ENCODE measurements around the gene ADCY6.

The ADCY6 gene

DNA sequence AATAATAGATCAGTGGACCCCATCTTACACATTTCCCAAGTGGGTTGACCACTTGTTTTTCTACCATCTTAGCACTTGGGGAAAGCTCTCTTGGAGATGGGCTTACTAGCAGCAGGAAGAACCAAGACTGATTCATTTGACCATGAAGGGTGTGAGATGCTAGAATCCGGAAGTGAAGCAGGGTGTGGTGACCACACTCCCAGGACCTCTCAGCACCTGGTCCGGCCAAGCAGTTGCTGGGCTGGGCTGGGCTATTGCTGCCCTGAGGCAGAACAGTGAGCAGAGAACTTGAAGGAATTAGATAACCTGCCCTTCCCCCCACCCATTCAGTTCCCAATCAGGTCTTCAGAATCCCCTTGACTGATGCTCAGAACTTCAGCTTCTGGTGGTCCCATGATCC, 24.4 kb downstream of the ADCY6 start:
- Histone ChIP-seq H3K9me3 (no peaks in the 10 kb centered on the region), H3K4me1 (ENCODE audit: control insufficient read depth in 1 of 2, insufficient read depth in 1 of 2, low read depth in 1 of 2, low read length in 1 of 2) (peaks cover 0 to 6% of the 10 kb centered on the region in 2 experiments), H3K4me3 (ENCODE audit: low read depth in 1 of 2, low read length in 1 of 2) (no peak overlapping the region), H3K27me3 (peaks cover 6% of the 10 kb centered on the region), H3K36me3 (no peaks in the 10 kb centered on the region), H3K27ac (no peak overlapping the region)
- TF ChIP-seq, protein P1, sequence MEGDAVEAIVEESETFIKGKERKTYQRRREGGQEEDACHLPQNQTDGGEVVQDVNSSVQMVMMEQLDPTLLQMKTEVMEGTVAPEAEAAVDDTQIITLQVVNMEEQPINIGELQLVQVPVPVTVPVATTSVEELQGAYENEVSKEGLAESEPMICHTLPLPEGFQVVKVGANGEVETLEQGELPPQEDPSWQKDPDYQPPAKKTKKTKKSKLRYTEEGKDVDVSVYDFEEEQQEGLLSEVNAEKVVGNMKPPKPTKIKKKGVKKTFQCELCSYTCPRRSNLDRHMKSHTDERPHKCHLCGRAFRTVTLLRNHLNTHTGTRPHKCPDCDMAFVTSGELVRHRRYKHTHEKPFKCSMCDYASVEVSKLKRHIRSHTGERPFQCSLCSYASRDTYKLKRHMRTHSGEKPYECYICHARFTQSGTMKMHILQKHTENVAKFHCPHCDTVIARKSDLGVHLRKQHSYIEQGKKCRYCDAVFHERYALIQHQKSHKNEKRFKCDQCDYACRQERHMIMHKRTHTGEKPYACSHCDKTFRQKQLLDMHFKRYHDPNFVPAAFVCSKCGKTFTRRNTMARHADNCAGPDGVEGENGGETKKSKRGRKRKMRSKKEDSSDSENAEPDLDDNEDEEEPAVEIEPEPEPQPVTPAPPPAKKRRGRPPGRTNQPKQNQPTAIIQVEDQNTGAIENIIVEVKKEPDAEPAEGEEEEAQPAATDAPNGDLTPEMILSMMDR (IDR thresholded peaks at IDR 0.05) = no peak

DNA sequence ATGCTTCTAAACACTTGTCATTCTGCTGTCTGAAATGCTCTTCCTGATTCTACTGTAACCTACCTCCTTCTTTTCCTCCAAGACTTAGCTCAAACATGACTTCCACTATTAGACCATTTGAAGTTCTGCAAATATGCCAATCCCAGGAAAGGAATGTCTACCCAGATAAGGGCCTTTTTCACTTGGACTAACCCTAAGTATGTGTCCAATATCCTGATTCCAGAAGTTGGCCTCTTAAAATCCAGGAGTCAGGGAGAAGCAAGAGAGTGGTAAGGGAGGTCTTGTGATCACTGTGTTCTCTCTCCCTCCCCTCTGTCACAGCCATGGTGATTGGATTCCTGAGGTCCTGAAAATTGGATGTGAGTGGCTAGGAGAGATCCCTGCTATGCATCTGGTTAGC, 30.2 kb downstream of the ADCY6 start:
- Histone ChIP-seq H3K27ac (no peak overlapping the region), H3K27me3 (peaks cover 6% of the 10 kb centered on the region), H3K36me3 (no peaks in the 10 kb centered on the region), H3K9me3 (no peaks in the 10 kb centered on the region), H3K4me1 (ENCODE audit: control insufficient read depth in 1 of 2, insufficient read depth in 1 of 2, low read depth in 1 of 2, low read length in 1 of 2) (no peaks in the 10 kb centered on the region), H3K4me3 (ENCODE audit: low read depth in 1 of 2, low read length in 1 of 2) (no peak overlapping the region)
- TF ChIP-seq, protein P1 (IDR thresholded peaks at IDR 0.05) = no peak

DNA sequence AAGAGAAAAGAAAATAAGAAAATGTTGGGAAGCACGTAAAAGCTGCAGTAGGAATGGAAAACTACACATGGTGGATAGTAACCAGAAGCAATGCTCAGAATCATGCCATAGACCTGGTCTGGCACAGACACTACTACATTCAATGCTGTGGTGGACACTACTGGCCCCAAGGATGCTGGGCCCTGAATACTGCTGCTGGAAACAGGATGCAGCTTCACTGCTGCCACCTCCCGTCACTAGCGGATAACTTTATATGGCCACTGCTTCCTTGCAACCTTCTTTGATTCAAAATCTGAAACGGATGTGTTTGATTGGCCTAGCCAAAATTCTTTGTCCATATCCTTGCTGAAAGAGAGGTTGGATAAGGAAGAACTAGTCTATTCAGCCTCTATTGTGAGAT, 30.7 kb downstream of the ADCY6 start:
- H3K9me3 ChIP-seq = no peaks in the 10 kb centered on the region
- H3K27ac ChIP-seq = no peak overlapping the region
- H3K36me3 ChIP-seq = no peaks in the 10 kb centered on the region
- H3K27me3 ChIP-seq = peaks cover 5% of the 10 kb centered on the region
- H3K4me3 ChIP-seq (ENCODE audit: low read depth in 1 of 2, low read length in 1 of 2) = no peak overlapping the region
- H3K4me1 ChIP-seq (ENCODE audit: control insufficient read depth in 1 of 2, insufficient read depth in 1 of 2, low read depth in 1 of 2, low read length in 1 of 2) = no peaks in the 10 kb centered on the region
- TF ChIP-seq, protein P1 (IDR thresholded peaks at IDR 0.05) = no peak

DNA sequence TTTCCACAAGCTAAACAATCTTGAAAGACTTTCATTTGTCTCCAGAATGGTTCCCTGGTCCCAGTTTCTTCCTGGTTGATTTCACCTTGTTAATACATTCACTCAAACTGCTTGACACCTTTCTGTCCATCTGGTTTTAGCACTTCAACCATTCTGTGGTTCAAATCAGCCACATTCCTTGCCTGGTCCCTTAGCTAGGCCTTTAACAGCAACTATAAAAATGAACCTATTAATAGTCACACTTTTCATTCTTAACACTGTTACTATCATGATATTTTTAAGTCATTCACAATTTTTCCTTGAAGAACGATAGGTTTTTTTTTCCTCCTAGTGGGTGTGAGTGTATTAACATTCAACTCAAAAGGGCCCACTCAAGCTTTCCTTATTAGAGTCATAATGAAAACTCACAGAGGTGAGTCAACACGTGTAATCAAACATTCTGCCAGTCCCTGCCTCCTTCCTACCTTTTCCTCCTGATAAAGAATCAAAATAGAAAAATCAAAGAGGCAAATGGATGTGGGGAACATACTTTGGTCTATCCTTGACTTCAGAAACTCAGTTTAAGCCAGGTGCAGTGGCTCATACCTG, 38.0 kb downstream of the ADCY6 start:
- TF ChIP-seq, protein P1 (IDR thresholded peaks at IDR 0.05) = no peak
- H3K27me3 ChIP-seq = no peaks in the 10 kb centered on the region
- no peak overlapping the region for H3K27ac ChIP-seq
- H3K4me3 ChIP-seq (ENCODE audit: low read depth in 1 of 2, low read length in 1 of 2) = no peak overlapping the region
- no peaks in the 10 kb centered on the region for H3K9me3 ChIP-seq
- H3K4me1 ChIP-seq (ENCODE audit: control insufficient read depth in 1 of 2, insufficient read depth in 1 of 2, low read depth in 1 of 2, low read length in 1 of 2) = no peaks in the 10 kb centered on the region
- no peaks in the 10 kb centered on the region for H3K36me3 ChIP-seq

DNA sequence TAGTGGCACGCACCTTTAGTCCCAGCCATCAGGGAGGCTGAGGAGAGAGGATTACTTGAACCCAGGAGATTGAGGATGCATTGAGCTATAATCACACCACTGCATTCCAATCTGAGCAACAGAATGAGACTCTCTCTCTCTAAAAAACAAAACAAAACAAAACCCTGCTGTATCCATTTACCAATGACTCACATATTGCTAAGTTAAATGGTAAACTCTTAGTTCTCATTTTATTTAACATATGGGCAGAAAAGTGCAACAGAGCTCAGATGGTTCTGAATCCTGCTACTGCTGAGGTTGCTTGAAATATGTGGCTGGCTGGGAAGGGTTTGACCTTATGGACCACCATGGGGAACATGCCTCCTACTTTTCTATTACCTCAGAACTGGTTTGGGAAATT, 38.7 kb downstream of the ADCY6 start:
- Histone ChIP-seq H3K27ac (no peak overlapping the region), H3K4me3 (ENCODE audit: low read depth in 1 of 2, low read length in 1 of 2) (no peak overlapping the region), H3K27me3 (no peaks in the 10 kb centered on the region), H3K9me3 (no peaks in the 10 kb centered on the region), H3K36me3 (no peaks in the 10 kb centered on the region), H3K4me1 (ENCODE audit: control insufficient read depth in 1 of 2, insufficient read depth in 1 of 2, low read depth in 1 of 2, low read length in 1 of 2) (no peaks in the 10 kb centered on the region)
- TF ChIP-seq, protein P1 (IDR thresholded peaks at IDR 0.05) = no peak

All from neutrophil (primary cell).